GM21529 (cell line): ENCODE data around the gene PFKFB3.
"Not testable (repeated sequence)": the region's sequence is repeated elsewhere in the genome, so short reads cannot be mapped to it uniquely, and the experiment has no call there.

ENCODE experiments used
- ATAC-seq: cut with Tn5 transposase; IDR thresholded peaks from one replicate; pipeline ENCODE4 v1.9.1; 2021; ENCODE audit not compliant: unreplicated experiment

PFKFB3 gene

GRCh38 chr10:6202684-6203330 is at the start of gene PFKFB3:
Gene PFKFB3, plus strand, starts transcription at chr10:6202932. Its CDS starts 329 bp downstream, at chr10:6203261.
- peak; percentile 64 for ATAC-seq

- no peak for ATAC-seq
Observed at GRCh38 chr10:6153845-6154244, 48.9 kb upstream of the PFKFB3 start.

DNA sequence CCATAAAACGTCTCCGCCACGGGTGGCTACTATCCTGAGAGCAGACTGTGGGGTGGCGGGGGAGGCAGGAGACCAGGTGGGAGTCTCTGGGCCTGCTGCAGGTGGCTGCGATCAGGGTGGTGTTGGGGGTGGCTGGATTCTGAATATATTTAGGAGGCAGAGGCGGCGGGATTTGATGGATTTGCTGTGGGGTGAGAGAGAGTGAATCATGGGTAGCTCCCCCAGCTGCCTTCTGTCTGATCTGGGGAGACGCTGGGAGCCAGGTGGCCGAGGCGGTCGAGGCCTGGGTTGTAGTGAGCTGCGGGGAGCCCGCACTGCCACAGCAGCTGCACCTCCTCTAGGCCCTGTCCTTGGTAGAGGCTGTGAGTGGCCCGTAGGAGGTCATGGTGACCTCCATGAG is 48.2 kb upstream of the PFKFB3 start:
- ATAC-seq, result no peak

DNA sequence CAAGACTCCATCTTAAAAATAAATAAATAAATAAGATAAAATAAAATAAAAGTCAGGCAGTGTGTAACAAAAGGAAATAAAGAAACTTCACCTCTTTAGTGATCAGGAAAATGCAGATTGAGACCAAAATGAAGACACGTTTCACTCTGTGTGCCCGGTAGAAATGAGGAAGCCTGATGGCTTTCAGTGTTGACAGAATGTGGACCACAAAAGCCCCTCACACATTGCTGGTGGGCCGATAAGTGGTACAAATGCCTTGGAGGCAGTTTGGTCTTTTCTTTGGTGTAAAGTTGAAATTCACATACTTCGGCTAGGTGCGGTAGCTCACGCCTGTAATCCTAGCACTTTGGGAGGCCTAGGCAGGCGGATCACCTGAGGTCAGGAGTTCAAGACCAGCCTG is 44.5 kb upstream of the PFKFB3 start:
- no peak for ATAC-seq

GRCh38 chr10:6161921-6162320 is 40.8 kb upstream of the PFKFB3 start:
- no peak for ATAC-seq

DNA sequence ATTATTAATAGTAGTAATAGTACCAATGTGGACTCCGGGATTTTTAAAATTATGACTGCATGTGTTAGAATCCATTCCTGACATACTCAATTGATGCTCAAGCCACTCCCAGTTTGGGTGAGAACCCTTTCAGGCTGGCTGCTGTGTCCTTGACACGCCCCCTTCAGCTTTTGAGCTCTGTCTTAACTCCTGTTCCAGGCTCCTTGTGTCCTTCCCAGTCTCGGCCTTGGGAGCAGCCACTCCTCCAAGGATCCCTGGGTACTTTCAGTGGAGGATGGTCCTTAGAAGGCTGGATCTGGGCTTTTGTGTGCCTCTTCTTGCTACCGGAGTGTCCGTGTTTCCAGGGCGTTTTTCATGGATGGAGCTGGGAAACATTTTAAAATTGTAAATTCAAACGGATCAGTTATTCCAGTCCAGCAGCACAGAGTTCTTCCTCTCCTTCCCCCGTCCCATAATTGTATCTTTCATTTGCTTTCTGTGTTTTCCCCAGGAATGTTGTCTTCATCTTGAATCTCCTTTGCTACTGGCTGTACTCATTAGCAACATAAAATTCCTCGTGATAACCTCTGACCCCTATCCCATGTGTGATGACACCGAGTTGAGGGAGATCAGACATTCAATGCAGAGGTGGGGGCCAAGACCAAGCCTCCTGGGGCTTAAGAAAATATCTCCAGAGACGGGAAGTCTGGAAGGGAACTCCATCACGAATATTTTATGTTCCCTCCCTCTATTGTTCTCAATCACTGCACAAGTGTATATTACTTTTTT is 40.0 kb upstream of the PFKFB3 start:
- no peak for ATAC-seq

GRCh38 chr10:6163364-6164270 is 39.1 kb upstream of the PFKFB3 start:
- ATAC-seq, result peak; percentile 92

GRCh38 chr10:6164271-6165095 is 38.2 kb upstream of the PFKFB3 start:
- no peak for ATAC-seq

DNA sequence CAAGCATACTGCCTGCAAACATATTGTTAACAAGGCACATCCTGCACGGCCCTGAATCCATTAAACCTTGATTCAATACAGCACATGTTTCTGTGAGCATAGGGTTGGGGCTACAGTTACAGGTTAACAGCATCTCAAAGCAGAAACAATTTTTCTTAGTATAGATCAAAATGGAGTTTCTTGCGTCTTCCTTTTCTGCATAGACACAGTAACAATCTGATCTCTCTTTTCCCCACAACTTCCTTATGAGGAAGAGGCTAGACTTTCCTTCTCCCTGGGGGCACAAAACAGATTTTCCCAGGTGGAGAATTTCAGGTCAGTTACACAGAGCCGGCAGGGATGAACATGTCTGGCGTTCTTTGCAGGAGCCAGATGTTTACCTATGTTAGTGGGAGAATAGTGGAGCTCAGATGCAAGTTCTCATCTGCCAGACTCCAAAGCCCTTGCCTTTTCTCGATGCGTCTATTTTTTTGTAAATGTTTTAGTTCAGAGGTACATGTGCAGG is 37.5 kb upstream of the PFKFB3 start:
- no peak for ATAC-seq

GRCh38 chr10:6165933-6166332 is 36.8 kb upstream of the PFKFB3 start:
- not testable (repeated sequence) for ATAC-seq

GRCh38 chr10:6167456-6167855 is 35.3 kb upstream of the PFKFB3 start:
- no peak for ATAC-seq

DNA sequence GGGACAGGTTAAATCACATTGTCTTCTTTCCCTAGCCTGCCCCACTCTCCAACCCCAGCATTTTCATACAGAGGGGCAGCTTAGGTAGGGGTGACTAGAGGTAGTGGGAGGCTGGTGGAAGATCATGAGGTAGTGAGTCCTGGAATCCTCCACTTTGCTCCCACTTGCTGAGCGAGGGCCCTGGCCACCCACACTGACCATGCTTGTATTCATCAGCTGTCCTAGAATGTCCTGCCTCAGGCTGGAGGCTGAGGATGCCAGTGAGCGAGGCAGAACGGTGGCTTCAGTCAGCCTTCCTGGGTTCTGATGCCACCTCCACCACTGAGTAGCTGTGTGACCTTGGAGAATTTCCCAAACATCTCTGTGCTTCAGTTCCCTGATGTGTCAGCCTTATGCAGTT is 34.6 kb upstream of the PFKFB3 start:
- no peak for ATAC-seq

GRCh38 chr10:6170638-6171037 is 32.1 kb upstream of the PFKFB3 start:
- ATAC-seq, result no peak

DNA sequence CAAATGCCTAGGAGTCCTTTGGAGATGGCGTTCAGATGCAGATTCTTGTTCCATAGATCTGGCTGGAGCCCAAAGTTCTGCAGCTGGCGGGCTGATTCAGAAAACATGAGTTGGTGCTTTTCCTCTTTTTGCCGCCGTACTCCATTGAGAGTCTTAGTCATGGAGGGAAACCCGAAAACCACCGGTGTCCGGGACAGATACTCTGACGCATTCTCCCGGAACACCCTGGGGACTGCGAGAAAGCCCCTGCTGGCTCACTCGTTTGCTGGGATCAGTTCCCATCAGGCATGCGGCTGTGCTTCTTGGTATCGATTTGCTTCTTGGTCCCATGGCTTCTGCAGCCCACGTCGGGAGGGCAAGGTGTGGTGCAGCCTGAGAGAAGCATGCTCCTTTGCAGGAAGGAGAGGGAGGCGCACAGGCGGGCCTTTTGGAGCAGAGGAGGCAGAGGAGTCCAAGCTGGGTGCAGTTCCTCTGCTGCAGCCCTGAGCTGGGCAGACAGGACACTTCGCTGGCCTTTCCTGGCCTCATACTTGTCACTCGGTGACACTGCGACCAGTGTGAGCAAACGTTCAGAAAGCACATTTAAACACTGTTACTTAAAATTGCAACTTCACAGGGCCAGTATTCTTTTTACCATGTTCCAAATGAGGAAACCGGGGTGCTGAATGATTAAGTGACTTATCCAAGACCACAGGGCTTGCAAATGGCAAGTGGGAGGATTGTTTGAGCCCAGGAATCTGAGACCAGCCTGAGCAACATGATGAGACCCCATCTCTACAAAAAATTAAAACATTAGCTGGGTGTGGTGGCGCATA is 30.6 kb upstream of the PFKFB3 start:
- ATAC-seq, result peak; percentile 61

DNA sequence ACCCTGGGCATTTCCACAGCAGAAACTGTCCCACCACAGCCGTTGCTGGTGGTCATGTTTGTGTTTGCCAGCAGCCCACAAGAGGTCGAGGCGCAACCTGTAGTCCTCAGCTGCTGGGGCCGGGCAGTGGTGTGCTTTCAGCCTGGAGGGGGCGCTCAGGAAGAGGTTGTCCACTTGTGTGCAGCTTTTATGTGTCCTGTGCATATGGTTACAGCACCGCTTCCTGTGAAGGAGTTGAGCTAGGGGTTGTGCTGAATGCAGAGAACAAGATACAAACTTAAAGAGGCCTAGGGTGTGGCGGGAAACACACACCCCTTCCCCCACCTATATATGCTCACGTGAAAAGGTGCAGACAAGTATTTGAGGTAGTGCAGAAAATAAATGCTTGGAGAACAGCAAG is 29.5 kb upstream of the PFKFB3 start:
- no peak for ATAC-seq

DNA sequence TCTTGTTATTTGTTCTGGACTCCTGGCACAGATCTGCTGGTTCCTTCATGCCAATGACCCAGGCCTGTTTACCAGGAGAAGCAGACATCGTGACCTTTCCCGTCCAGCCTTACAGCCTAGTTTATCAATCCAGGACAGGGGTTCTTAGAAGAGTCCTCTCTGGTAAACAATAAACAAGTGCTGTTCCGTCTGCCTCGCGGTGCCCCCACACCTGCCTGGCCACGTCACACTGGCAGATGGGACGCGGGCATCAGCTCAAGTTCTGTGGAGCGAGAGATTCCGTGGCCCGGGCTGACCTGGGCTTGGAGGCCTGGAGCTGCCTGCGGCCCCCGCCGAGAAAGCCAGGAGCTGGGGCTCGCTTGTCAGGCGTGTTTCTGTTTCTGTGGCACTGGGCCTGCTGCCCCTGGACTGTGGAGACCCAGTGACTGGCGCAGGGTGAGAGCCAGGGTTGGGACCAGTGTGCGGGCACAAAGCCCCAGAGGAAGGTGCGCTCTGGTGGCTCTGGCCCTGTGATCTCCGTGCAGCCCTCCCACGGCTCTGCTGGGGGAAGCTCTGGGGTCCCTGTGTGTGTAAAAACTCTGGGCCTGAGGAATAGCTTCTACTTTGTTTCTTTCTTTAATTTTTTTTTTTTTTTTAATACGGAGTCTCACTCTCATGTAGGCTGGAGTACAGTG is 28.4 kb upstream of the PFKFB3 start:
- ATAC-seq, result no peak

GRCh38 chr10:6175329-6176055 is 27.2 kb upstream of the PFKFB3 start:
- ATAC-seq, result no peak

DNA sequence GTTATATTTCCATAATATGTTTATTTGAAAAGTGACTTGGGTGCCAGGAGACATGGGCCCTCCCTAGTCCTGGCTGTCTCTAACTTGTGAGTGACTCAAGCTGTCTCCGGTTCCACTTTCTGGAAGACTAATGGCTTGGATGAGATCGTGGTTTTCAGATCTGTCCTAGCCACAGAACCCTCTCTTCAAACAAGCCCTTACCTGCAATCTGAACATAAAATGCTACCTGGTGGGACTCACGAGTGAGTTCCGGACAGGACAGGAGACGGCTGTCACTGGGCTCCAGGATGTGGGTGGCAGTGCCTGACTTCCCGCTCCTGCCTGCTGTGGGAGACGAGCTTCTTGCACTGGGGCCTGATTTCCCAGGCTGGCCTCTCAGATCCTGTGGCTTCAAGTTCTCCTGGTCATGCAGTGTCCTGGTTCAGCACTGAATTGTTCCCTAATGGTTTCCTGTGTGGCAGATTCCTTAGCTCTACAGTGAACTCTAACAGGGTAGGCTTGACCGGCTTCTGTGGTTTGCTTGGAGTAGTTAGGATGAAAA is 26.0 kb upstream of the PFKFB3 start:
- no peak for ATAC-seq
